Fibroblast of peridontal ligament (primary cell): ENCODE data around the gene TPO.

Source experiments
- DNase-seq: peaks from one replicate; pipeline ENCODE4 v3.0.0-alpha.2; 2010; ENCODE audit errors: extremely low read depth

The TPO gene

GRCh38 chr2:1448009-1448408 lies 34.7 kb downstream of the TPO start:
- DNase-seq = no peak

- DNase-seq = no peak
Observed at GRCh38 chr2:1450915-1451314, 37.7 kb downstream of the TPO start.

- no peak for DNase-seq
Observed at GRCh38 chr2:1451422-1451821, 38.2 kb downstream of the TPO start.

GRCh38 chr2:1453561-1453960 lies 40.3 kb downstream of the TPO start:
- no peak for DNase-seq

- DNase-seq = no peak
Observed at GRCh38 chr2:1454346-1454745, 41.1 kb downstream of the TPO start.

- no peak for DNase-seq
Observed at GRCh38 chr2:1455466-1455865, 42.2 kb downstream of the TPO start.

GRCh38 chr2:1458432-1458831 lies 45.2 kb downstream of the TPO start:
- DNase-seq = no peak

GRCh38 chr2:1459727-1460126 lies 46.5 kb downstream of the TPO start:
- DNase-seq = no peak

- DNase-seq = no peak
Observed at GRCh38 chr2:1460851-1461418, 47.7 kb downstream of the TPO start.

GRCh38 chr2:1461507-1462390 lies 48.5 kb downstream of the TPO start:
- no peak for DNase-seq

GRCh38 chr2:1462994-1463393 lies 49.7 kb downstream of the TPO start:
- DNase-seq = no peak

- no peak for DNase-seq
Observed at GRCh38 chr2:1472350-1472749, 59.1 kb downstream of the TPO start.

- DNase-seq = no peak
Observed at GRCh38 chr2:1476617-1477195, 63.4 kb downstream of the TPO start.

- DNase-seq = no peak
Observed at GRCh38 chr2:1477196-1478040, 64.2 kb downstream of the TPO start.

- DNase-seq = no peak
Observed at GRCh38 chr2:1478311-1479305, 65.3 kb downstream of the TPO start.

- DNase-seq = no peak
Observed at GRCh38 chr2:1479346-1479745, 66.1 kb downstream of the TPO start.

GRCh38 chr2:1480671-1481076 lies 67.4 kb downstream of the TPO start:
- no peak for DNase-seq

- DNase-seq = no peak
Observed at GRCh38 chr2:1481406-1482252, 68.4 kb downstream of the TPO start.

- DNase-seq = no peak
Observed at GRCh38 chr2:1482253-1482675, 69.0 kb downstream of the TPO start.

GRCh38 chr2:1482981-1483380 lies 69.7 kb downstream of the TPO start:
- no peak for DNase-seq
